CD14-positive monocyte (primary cell): ENCODE measurements around the gene ANKRD52. TPM values are rescaled to one million over a fixed set of nuclear protein-coding genes. Genes with fewer than 3 reads are reported as not detected.
A peak's percentile ranks its signal among the peaks of the same experiment; 100 is the strongest.

ENCODE experiments used
- DNase-seq, 3 donors: peaks; one replicate each; pipeline ENCODE4 v3.0.0-alpha.2; 2011 to 2022
- H2AFZ ChIP-seq: 2 replicates; pipeline ENCODE4 v1.6.0; 2012; ENCODE audit warnings: mild to moderate bottlenecking, low read depth, low read length, inconsistent platforms; ENCODE audit not compliant: insufficient read depth, poor library complexity, severe bottlenecking
- H3K27ac ChIP-seq, 2 donors: 1 replicate in 1 of 2; 2 replicates in 1 of 2; pipeline ENCODE4 v1.5.1; 2012 to 2013; ENCODE audit warnings: low read length in 2 of 2, control low read depth in 1 of 2, inconsistent platforms in 1 of 2, low read depth in 1 of 2, mild to moderate bottlenecking in 1 of 2
- H3K27me3 ChIP-seq, 2 donors: one replicate each; pipeline versions ENCODE4 v1.6.0 to v1.6.1; 2011 to 2013; ENCODE audit warnings: low read length in 2 of 2; ENCODE audit not compliant: control insufficient read depth in 2 of 2, insufficient read depth in 2 of 2
- H3K36me3 ChIP-seq, 2 donors: replicated peaks in 1 of 2; 1 replicate in 1 of 2; 2 replicates in 1 of 2; pipeline versions ENCODE4 v1.5.1 to v1.6.1; 2012 to 2013; ENCODE audit warnings: low read length in 2 of 2, control low read depth in 1 of 2, inconsistent platforms in 1 of 2, mild to moderate bottlenecking in 1 of 2; ENCODE audit not compliant: insufficient read depth in 2 of 2, control insufficient read depth in 1 of 2
- H3K4me1 ChIP-seq, 2 donors: 1 replicate in 1 of 2; 2 replicates in 1 of 2; pipeline versions ENCODE4 v1.5.1 to v1.6.1; 2012 to 2013; ENCODE audit warnings: low read length in 2 of 2, control low read depth in 1 of 2, inconsistent platforms in 1 of 2, mild to moderate bottlenecking in 1 of 2, moderate library complexity in 1 of 2; ENCODE audit not compliant: insufficient read depth in 2 of 2, control insufficient read depth in 1 of 2
- H3K4me2 ChIP-seq: replicated peaks from 2 replicates; pipeline ENCODE3; 2012; ENCODE audit warnings: low read length, moderate library complexity, mild to moderate bottlenecking; ENCODE audit not compliant: poor library complexity, severe bottlenecking; ENCODE audit errors: extremely low read depth
- H3K4me3 ChIP-seq, 3 experiments: fragments of 200-600 bp in 1 of 3; sonication (generic) in 1 of 3; replicated peaks in 1 of 3; 1 replicate in 2 of 3; 2 replicates in 1 of 3; pipeline ENCODE4 v1.5.1; 2011 to 2013; ENCODE audit warnings: low read length in 3 of 3, mild to moderate bottlenecking in 3 of 3, control low read depth in 2 of 3, low read depth in 2 of 3, inconsistent platforms in 1 of 3, moderate library complexity in 1 of 3
- H3K79me2 ChIP-seq: 2 replicates; pipeline ENCODE4 v1.6.0; 2012; ENCODE audit warnings: mild to moderate bottlenecking, control low read depth, inconsistent platforms, low read length, moderate library complexity; ENCODE audit not compliant: insufficient read depth
- H3K9ac ChIP-seq: 2 replicates; pipeline ENCODE4 v1.6.0; 2017; ENCODE audit warnings: low read length, mild to moderate bottlenecking; ENCODE audit not compliant: insufficient read depth, poor library complexity, severe bottlenecking
- H3K9me3 ChIP-seq, 2 donors: replicated peaks in 1 of 2; 1 replicate in 1 of 2; 2 replicates in 1 of 2; pipeline versions ENCODE4 v1.5.1 to v1.6.1; 2012 to 2013; ENCODE audit warnings: low read length in 2 of 2, control low read depth in 1 of 2; ENCODE audit not compliant: control insufficient read depth in 1 of 2, insufficient read depth in 1 of 2
- H4K20me1 ChIP-seq: 2 replicates; pipeline ENCODE4 v1.6.0; 2012; ENCODE audit warnings: mild to moderate bottlenecking, low read length, control low read depth, moderate library complexity; ENCODE audit not compliant: insufficient read depth
- H3K27ac Mint-ChIP-seq, 7 donors: one replicate each; pipeline ENCODE4 v1.8.0; 2020; ENCODE audit warnings: mild to moderate bottlenecking in 7 of 7, mixed read lengths in 7 of 7, moderate library complexity in 6 of 7, inconsistent platforms in 2 of 7
- H3K27me3 Mint-ChIP-seq, 3 donors: one replicate each; pipeline ENCODE4 v1.8.0; 2021 to 2022; ENCODE audit warnings: low read depth in 3 of 3, mild to moderate bottlenecking in 3 of 3, mixed read lengths in 3 of 3, moderate library complexity in 3 of 3, inconsistent platforms in 1 of 3
- H3K36me3 Mint-ChIP-seq, 2 donors: one replicate each; pipeline ENCODE4 v1.8.0; 2020; ENCODE audit warnings: mixed read lengths in 2 of 2, inconsistent platforms in 1 of 2, mild to moderate bottlenecking in 1 of 2
- H3K4me1 Mint-ChIP-seq: one replicate; pipeline ENCODE4 v1.8.0; 2020; ENCODE audit warnings: mild to moderate bottlenecking, mixed read lengths
- H3K4me3 Mint-ChIP-seq, 2 donors: one replicate each; pipeline ENCODE4 v1.8.0; 2020; ENCODE audit warnings: mild to moderate bottlenecking in 2 of 2, mixed read lengths in 2 of 2, moderate library complexity in 1 of 2
- H3K9me3 Mint-ChIP-seq, 7 donors: one replicate each; pipeline ENCODE4 v1.8.0; 2020 to 2022; ENCODE audit warnings: mixed read lengths in 7 of 7, mild to moderate bottlenecking in 6 of 7, moderate library complexity in 6 of 7, inconsistent platforms in 2 of 7
- WGBS: methylation state at CpG from one replicate; pipeline ENCODE4 v1.1.5; 2013; ENCODE audit warnings: missing lambda C conversion rate; ENCODE audit not compliant: insufficient coverage; 5-methylcytosine and 5-hydroxymethylcytosine counted together
- intact Hi-C, 2 donors: fragments of 100-400 bp; cut with micrococcal nuclease; formaldehyde crosslinking; loops; one replicate each; pipeline versions ENCODE4 v1.15.0 to v1.15.1; 2023
- polyA plus RNA-seq, 3 donors: library from polyadenylated mRNA; depleted of rRNA in 1 of 3; unstranded in 2 of 3; stranded (reverse) in 1 of 3; fragments of 300-500 nt in 2 of 3; fragments of >200 nt in 1 of 3; fragmentation: Illumina TruSeq in 2 of 3; gene quantifications; 1 replicate in 2 of 3; 2 replicates in 1 of 3; pipeline ENCODE4 v1.2.3, GENCODE V29; 2012 to 2021
- TF ChIP-seq, protein P1 (sequence below): fragments of 200-600 bp; IDR thresholded peaks from one replicate; pipeline ENCODE4 v1.8.0; 2022; ENCODE audit warnings: antibody characterized with exemption, mild to moderate bottlenecking

Gene ANKRD52
- polyA plus RNA-seq, 3 donors = 1.5 to 12.4 (median 2.4) TPM

GRCh38 chr12:56231184-56231582 is 27.0 kb downstream of the ANKRD52 start:
- Histone ChIP-seq H3K79me2 (no peaks in the 10 kb centered on the region), H3K9ac (no peak overlapping the region), H3K27ac (no peak overlapping the region), H3K9me3 (no peaks in the 10 kb centered on the region), H2AFZ (no peak overlapping the region), H3K36me3 (peaks cover 0 to 2% of the 10 kb centered on the region in 2 donors), H3K27me3 (no peaks in the 10 kb centered on the region), H3K4me2 (no peak overlapping the region), H3K4me3 (no peak overlapping the region), H3K4me1 (no peaks in the 10 kb centered on the region), H4K20me1 (no peaks in the 10 kb centered on the region)
- intact Hi-C loops = no loop called here
- H3K36me3 Mint-ChIP-seq = peaks cover 6 to 17% of the 10 kb centered on the region in 2 donors
- peaks cover 0 to 2% (median 0%) of the 10 kb centered on the region in 7 donors for H3K9me3 Mint-ChIP-seq
- peaks cover 5% of the 10 kb centered on the region for H3K4me1 Mint-ChIP-seq
- H3K27me3 Mint-ChIP-seq = peaks cover 0 to 2% (median 1%) of the 10 kb centered on the region in 3 donors
- 100% methylated on average over 10 of the region's 11 CpGs for WGBS
- no peak overlapping the region for H3K27ac Mint-ChIP-seq
- DNase-seq = no peak
- TF ChIP-seq, protein P1, sequence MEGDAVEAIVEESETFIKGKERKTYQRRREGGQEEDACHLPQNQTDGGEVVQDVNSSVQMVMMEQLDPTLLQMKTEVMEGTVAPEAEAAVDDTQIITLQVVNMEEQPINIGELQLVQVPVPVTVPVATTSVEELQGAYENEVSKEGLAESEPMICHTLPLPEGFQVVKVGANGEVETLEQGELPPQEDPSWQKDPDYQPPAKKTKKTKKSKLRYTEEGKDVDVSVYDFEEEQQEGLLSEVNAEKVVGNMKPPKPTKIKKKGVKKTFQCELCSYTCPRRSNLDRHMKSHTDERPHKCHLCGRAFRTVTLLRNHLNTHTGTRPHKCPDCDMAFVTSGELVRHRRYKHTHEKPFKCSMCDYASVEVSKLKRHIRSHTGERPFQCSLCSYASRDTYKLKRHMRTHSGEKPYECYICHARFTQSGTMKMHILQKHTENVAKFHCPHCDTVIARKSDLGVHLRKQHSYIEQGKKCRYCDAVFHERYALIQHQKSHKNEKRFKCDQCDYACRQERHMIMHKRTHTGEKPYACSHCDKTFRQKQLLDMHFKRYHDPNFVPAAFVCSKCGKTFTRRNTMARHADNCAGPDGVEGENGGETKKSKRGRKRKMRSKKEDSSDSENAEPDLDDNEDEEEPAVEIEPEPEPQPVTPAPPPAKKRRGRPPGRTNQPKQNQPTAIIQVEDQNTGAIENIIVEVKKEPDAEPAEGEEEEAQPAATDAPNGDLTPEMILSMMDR = no peak
- no peak overlapping the region for H3K4me3 Mint-ChIP-seq

DNA sequence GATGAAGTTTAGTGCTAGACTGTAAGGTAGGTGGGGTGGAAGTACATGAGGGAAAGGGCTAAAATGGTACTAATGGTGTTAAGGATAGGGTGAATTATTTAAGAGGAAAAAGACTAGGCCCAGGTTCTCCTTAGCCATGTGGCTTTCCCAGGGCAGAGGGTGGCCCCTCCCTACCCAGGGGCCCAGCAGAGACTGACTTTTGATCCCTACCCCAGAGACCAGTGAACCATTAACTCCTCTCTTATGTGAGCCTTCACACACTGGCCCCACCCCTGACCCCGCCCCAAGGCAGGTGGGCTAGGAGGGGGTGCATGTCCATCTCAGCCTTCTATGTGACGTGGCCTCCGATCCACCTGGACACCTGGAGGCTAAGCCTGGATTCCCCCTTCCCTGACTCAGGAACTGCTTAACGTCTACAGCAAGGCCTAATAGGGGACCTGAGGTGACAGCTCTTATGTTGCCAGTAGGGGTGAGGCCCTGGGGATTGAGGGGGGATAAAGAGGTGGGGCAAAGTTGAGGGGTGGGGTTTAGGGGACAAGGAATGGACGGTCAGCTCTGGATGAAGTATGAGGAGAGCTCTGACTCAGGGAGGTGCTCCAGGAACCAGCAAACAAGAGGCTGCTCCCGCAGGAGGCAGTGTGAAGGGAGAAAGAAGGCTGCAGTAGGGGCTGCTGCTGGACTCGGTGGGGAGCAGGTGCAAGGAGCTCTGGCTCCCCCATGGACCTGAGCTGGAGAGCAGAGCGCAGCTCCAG is 27.6 kb downstream of the ANKRD52 start:
- Histone ChIP-seq H3K36me3 (peaks cover 0 to 2% of the 10 kb centered on the region in 2 donors), H3K27me3 (no peaks in the 10 kb centered on the region), H3K4me3 (no peak overlapping the region), H3K79me2 (no peaks in the 10 kb centered on the region), H3K4me1 (no peaks in the 10 kb centered on the region), H3K27ac (no peak overlapping the region), H3K4me2 (no peak overlapping the region), H3K9ac (no peak overlapping the region), H3K9me3 (no peaks in the 10 kb centered on the region), H2AFZ (no peak overlapping the region), H4K20me1 (no peaks in the 10 kb centered on the region)
- WGBS = 97% methylated on average over 5 of the region's 8 CpGs
- intact Hi-C loops = no loop called here
- Mint-ChIP-seq H3K4me3 (no peak overlapping the region), H3K4me1 (peaks cover 5% of the 10 kb centered on the region), H3K36me3 (peaks cover 6 to 18% of the 10 kb centered on the region in 2 donors), H3K27ac (peak overlapping the region in 1 of 7 donors; percentile 71), H3K9me3 (peaks cover 0 to 2% (median 0%) of the 10 kb centered on the region in 7 donors), H3K27me3 (peaks cover 0 to 2% (median 1%) of the 10 kb centered on the region in 3 donors)
- TF ChIP-seq, protein P1 = no peak
- DNase-seq = no peak
